A549 (cell line): Measurements from ENCODE around the gene SKP1. TPM values are rescaled to one million over a fixed set of nuclear protein-coding genes. Genes with fewer than 3 reads are reported as not detected.
A peak's percentile ranks its signal among the peaks of the same experiment; 100 is the strongest.

Source experiments
- ATAC-seq, 2 experiments: fragments of 200-7000 bp in 1 of 2; fragments of >200 bp in 1 of 2; cut with Nextera tagmentation in 1 of 2; cut with Tn5 transposase in 1 of 2; 3 replicates each; pipeline versions ENCODE4 v1.8.0 to v1.9.1; 2018 to 2020; ENCODE audit warnings: mild to moderate bottlenecking in 1 of 2, moderate library complexity in 1 of 2
- CTCF ChIA-PET: fragments of 300-600 bp; sonication (Branson Sonifier 250); formaldehyde crosslinking; extraction: SDS; loops from one replicate; lab custom pipeline; 2021; ENCODE audit warnings: antibody characterized with exemption, inconsistent platforms; lab: Yijun Ruan, JAX
- POLR2A ChIA-PET: fragments of 350-600 bp; formaldehyde crosslinking; extraction: SDS; loops from one replicate; lab custom pipeline; 2021; ENCODE audit warnings: antibody characterized with exemption, inconsistent platforms; lab: Yijun Ruan, JAX
- DNase-seq, 2 experiments: peaks; one replicate each; pipeline versions ENCODE4 v3.0.0 to v3.0.0-alpha.2; 2011 to 2016; ENCODE audit warnings: low read depth in 1 of 2, low spot score in 1 of 2
- FAIRE-seq: peaks from 2 replicates; lab custom pipeline; 2011; peaks lifted over from hg19 to GRCh38; lab: Jason Lieb, UNC
- H3K27ac ChIP-seq, 2 experiments: fragments of >200 bp; sonication (Bioruptor Twin); formaldehyde crosslinking; 3 replicates each; pipeline ENCODE4 v1.5.1; 2016 to 2017
- H3K4me1 ChIP-seq: fragments of >200 bp; sonication (Bioruptor Twin); formaldehyde crosslinking; 3 replicates; pipeline ENCODE4 v1.6.1; 2016
- H3K4me2 ChIP-seq: fragments of >200 bp; sonication (Bioruptor Twin); formaldehyde crosslinking; 3 replicates; pipeline ENCODE4 v1.6.1; 2016
- H3K4me3 ChIP-seq: fragments of >200 bp; sonication (Bioruptor Twin); formaldehyde crosslinking; 3 replicates; pipeline ENCODE4 v1.5.1; 2016
- H3K9me3 ChIP-seq: fragments of >200 bp; sonication (Bioruptor Twin); formaldehyde crosslinking; 3 replicates; pipeline ENCODE4 v1.6.1; 2016
- BHLHE40 ChIP-seq: IDR thresholded peaks from 2 replicates; pipeline ENCODE4 v1.6.1; 2012; ENCODE audit warnings: low read depth, low read length, inconsistent platforms
- CHD4 ChIP-seq: fragments of 200-600 bp; sonication (generic); IDR thresholded peaks from 2 replicates; pipeline ENCODE4 v1.6.1; 2016; ENCODE audit warnings: antibody characterized with exemption, mild to moderate bottlenecking, borderline replicate concordance
- EP300 ChIP-seq, 2 experiments: fragments of >200 bp; sonication (Bioruptor Twin); formaldehyde crosslinking; IDR thresholded peaks; 2 replicates in 1 of 2; 3 replicates in 1 of 2; pipeline ENCODE4 v1.6.1; 2016 to 2017
- ESRRA ChIP-seq: fragments of 150-350 bp; IDR thresholded peaks from 2 replicates; pipeline ENCODE4 v1.6.1; 2014; ENCODE audit warnings: mild to moderate bottlenecking, low read length, borderline replicate concordance
- FOXS1 ChIP-seq: fragments of 250-450 bp; sonication (Bioruptor Pico); IDR thresholded peaks from 2 replicates; pipeline ENCODE4 v1.5.0; 2020; ENCODE audit warnings: mild to moderate bottlenecking, moderate library complexity
- HEYL ChIP-seq: fragments of 250-450 bp; sonication (Bioruptor Pico); IDR thresholded peaks from 2 replicates; pipeline ENCODE4 v1.8.0; 2021; ENCODE audit warnings: mild to moderate bottlenecking, moderate library complexity
- HOXB13 ChIP-seq: fragments of 250-450 bp; sonication (Bioruptor Pico); IDR thresholded peaks from 2 replicates; pipeline ENCODE4 v1.5.0; 2020; ENCODE audit warnings: low read depth, mild to moderate bottlenecking, moderate library complexity
- JUN ChIP-seq, 2 experiments: fragments of >200 bp; sonication (Bioruptor Twin); formaldehyde crosslinking; IDR thresholded peaks; 2 replicates in 1 of 2; 3 replicates in 1 of 2; pipeline ENCODE4 v1.6.1; 2016 to 2017
- MAFK ChIP-seq: fragments of 450-650 bp; IDR thresholded peaks from 2 replicates; pipeline ENCODE4 v1.6.1; 2014; ENCODE audit not compliant: partially characterized antibody
- MYC ChIP-seq: IDR thresholded peaks from 2 replicates; pipeline ENCODE4 v1.6.1; 2012; ENCODE audit warnings: mild to moderate bottlenecking, inconsistent platforms, low read length, improper control_type of control experiment, borderline replicate concordance
- NR3C1 ChIP-seq: fragments of >200 bp; sonication (Bioruptor Twin); formaldehyde crosslinking; IDR thresholded peaks from 3 replicates; pipeline ENCODE4 v1.6.1; 2017
- POLR2AphosphoS2 ChIP-seq: conservative IDR thresholded peaks from 2 replicates; pipeline ENCODE4 v1.6.1; 2012; ENCODE audit warnings: low read length, improper control_type of control experiment, inconsistent platforms
- RFX5 ChIP-seq: fragments of 450-650 bp; IDR thresholded peaks from 2 replicates; pipeline ENCODE4 v1.7.1; 2014; ENCODE audit warnings: antibody characterized with exemption, mild to moderate bottlenecking, moderate library complexity
- SMC3 ChIP-seq: fragments of >200 bp; sonication (Bioruptor Twin); formaldehyde crosslinking; IDR thresholded peaks from 3 replicates; pipeline ENCODE4 v1.6.1; 2018; ENCODE audit warnings: inconsistent platforms
- TFCP2L1 ChIP-seq: fragments of 250-450 bp; sonication (Bioruptor Pico); IDR thresholded peaks from 2 replicates; pipeline ENCODE4 v1.5.0; 2021; ENCODE audit warnings: mild to moderate bottlenecking
- TP53 ChIP-seq: fragments of 250-450 bp; sonication (Bioruptor Pico); IDR thresholded peaks from 2 replicates; pipeline ENCODE4 v1.5.0; 2021; ENCODE audit warnings: mild to moderate bottlenecking, moderate library complexity
- ZNF302 ChIP-seq: fragments of 250-450 bp; sonication (Bioruptor Pico); IDR thresholded peaks from 2 replicates; pipeline ENCODE4 v1.9.0; 2021; ENCODE audit warnings: inconsistent platforms, mild to moderate bottlenecking, moderate library complexity
- ZSCAN20 ChIP-seq: fragments of 250-450 bp; sonication (Bioruptor Pico); IDR thresholded peaks from 2 replicates; pipeline ENCODE4 v1.8.0; 2022; ENCODE audit warnings: mild to moderate bottlenecking, moderate library complexity
- WGBS: methylation state at CpG from one replicate; pipeline ENCODE4 v1.1.6; 2017; ENCODE audit errors: missing lambda C conversion rate; 5-methylcytosine and 5-hydroxymethylcytosine counted together
- polyA plus RNA-seq, 4 experiments: library from polyadenylated mRNA; depleted of rRNA in 3 of 4; stranded (reverse); fragments of >200 nt; fragmentation: RNase III in 1 of 4; extraction: RNeasy Plus Mini Kit Qiagen cat#74134 plus additional on column Dnase treatment in 1 of 4; gene quantifications; 2 replicates in 3 of 4; 3 replicates in 1 of 4; pipeline ENCODE4 v1.2.3, GENCODE V29; 2011 to 2017
- TF ChIP-seq, protein P1 (sequence below): fragments of 150-350 bp; IDR thresholded peaks from 2 replicates; pipeline ENCODE4 v1.6.1; 2014; ENCODE audit warnings: low read depth, mild to moderate bottlenecking, low read length
- TF ChIP-seq, protein P2 (sequence below): IDR thresholded peaks from 2 replicates; pipeline ENCODE4 v1.6.1; 2012
- TF ChIP-seq, protein P3 (sequence below): fragments of 250-450 bp; sonication (Bioruptor Pico); IDR thresholded peaks from 2 replicates; pipeline ENCODE4 v1.5.0; 2021; ENCODE audit warnings: mild to moderate bottlenecking, moderate library complexity, borderline replicate concordance

SKP1 gene
- polyA plus RNA-seq, 2 of the 4 experiments (the other 2 are of a cell fraction), result 776 to 870 TPM

DNA sequence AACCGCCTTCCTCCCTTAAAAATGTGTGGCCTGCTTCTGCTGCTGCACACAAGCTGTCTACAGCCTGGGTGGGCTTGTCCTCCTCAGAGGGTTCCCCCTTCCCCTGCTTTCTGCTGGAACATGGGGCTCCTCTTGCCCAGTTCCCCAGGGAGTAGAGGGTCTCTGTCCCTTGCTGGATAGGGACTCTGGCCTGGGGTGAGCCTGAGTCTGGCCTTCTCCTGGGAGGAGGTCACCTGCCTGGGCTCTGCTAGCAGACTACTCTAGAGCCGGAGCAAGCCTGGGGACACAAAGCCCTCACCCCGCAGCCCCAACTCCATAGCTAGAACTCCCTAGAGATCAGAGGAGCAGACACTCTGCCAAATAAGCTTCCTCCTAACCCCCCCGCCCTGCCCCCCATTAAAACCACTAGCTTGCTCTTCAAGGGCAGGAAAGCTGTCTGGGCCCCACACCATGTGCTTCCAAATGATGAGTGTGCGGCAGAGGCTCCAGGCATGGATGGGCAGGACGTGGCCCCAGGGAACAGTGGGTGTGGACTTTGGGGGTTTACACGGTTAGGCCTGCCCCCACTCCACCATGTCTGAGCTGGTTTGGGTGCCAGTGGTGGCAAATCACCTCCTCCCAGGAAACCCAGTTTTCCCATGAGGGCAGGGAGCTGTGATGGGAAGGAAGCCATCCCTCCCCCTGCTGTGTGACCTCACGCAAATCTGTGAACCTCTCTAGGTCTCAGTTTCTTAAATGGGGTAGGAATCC, 52.3 kb downstream of the SKP1 start (continued):
- no peak for TF ChIP-seq CHD4
- TF ChIP-seq BHLHE40, result no peak
- no peak for TF ChIP-seq RFX5
- no peak for TF ChIP-seq HEYL (CRISPR knock-in tag)
- TF ChIP-seq, all 56 proteins: peak for 0

DNA sequence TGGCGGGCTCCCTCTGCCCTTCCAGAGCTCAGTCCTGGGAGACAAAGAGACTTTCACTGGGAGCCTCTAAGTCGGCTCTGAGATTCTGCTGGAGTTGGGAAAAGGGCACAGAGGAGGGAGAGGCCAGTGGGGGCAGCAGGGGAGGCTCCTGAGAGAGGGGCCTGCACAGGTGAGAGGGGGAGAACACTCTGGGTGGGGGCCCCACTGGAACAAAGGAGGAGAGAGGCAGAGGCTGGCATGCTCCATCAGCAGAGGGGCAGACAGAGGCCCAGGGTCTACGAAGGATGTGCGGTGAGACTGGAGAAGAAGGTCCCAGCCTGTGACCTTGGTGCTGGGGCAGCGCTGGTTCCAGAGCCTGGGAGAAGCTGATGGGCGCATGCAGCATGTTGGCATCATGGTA, 53.4 kb downstream of the SKP1 start:
- no peak overlapping the region for H3K27ac ChIP-seq
- 84% methylated on average over 6 of the region's 6 CpGs for WGBS
- H3K4me1 ChIP-seq, result peaks cover 18% of the 10 kb centered on the region
- H3K4me2 ChIP-seq, result no peak overlapping the region
- ATAC-seq, result no peak
- no peaks in the 10 kb centered on the region for H3K9me3 ChIP-seq
- CTCF ChIA-PET, result interaction anchor here (1.3 to 22.6 kb wide), 5 partner anchors 9 to 82 kb away, joined by 3 to 263 read pairs (median 8); partner anchors contain the start of gene TCF7
- POLR2A ChIA-PET, result no interaction called here
- TF ChIP-seq, protein P1, sequence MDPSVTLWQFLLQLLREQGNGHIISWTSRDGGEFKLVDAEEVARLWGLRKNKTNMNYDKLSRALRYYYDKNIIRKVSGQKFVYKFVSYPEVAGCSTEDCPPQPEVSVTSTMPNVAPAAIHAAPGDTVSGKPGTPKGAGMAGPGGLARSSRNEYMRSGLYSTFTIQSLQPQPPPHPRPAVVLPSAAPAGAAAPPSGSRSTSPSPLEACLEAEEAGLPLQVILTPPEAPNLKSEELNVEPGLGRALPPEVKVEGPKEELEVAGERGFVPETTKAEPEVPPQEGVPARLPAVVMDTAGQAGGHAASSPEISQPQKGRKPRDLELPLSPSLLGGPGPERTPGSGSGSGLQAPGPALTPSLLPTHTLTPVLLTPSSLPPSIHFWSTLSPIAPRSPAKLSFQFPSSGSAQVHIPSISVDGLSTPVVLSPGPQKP, result no peak
- no peak for FAIRE-seq
- no peak overlapping the region for H3K4me3 ChIP-seq
- no peak for DNase-seq

DNA sequence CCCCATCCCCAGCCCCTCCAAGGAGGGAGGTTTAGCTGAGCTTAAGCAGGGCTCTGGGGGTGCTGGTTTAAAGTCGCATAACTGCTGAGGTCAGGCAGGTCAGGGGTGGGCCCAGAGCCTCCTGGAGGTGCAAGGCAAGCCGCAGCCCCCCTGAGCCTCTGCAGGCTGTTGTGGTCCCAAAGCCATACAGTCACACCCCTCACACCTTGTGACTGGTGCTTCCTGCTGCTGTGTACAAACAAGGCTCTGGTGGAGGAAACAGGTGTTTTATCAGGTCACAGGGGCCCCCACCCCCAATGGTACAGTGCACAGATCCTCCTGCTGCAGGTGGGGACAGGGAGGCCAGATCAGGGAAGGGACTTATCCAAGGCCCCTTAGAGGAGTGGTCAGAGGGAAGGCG, 54.2 kb downstream of the SKP1 start:
- peaks cover 18% of the 10 kb centered on the region for H3K4me1 ChIP-seq
- 86% methylated on average over 1 of the region's 3 CpGs for WGBS
- DNase-seq, result no peak
- no peak overlapping the region for H3K4me2 ChIP-seq
- FAIRE-seq, result no peak
- POLR2A ChIA-PET, result no interaction called here
- no peak overlapping the region for H3K27ac ChIP-seq
- no peak overlapping the region for H3K4me3 ChIP-seq
- no peaks in the 10 kb centered on the region for H3K9me3 ChIP-seq
- CTCF ChIA-PET, result interaction anchor here (1.3 to 22.6 kb wide), 4 partner anchors 8 to 82 kb away, joined by 3 to 263 read pairs (median 54); partner anchors contain the start of gene TCF7
- no peak for ATAC-seq
- no peak for TF ChIP-seq HEYL (CRISPR knock-in tag)
- no peak for TF ChIP-seq CHD4
- no peak for TF ChIP-seq TP53 (CRISPR knock-in tag)

DNA sequence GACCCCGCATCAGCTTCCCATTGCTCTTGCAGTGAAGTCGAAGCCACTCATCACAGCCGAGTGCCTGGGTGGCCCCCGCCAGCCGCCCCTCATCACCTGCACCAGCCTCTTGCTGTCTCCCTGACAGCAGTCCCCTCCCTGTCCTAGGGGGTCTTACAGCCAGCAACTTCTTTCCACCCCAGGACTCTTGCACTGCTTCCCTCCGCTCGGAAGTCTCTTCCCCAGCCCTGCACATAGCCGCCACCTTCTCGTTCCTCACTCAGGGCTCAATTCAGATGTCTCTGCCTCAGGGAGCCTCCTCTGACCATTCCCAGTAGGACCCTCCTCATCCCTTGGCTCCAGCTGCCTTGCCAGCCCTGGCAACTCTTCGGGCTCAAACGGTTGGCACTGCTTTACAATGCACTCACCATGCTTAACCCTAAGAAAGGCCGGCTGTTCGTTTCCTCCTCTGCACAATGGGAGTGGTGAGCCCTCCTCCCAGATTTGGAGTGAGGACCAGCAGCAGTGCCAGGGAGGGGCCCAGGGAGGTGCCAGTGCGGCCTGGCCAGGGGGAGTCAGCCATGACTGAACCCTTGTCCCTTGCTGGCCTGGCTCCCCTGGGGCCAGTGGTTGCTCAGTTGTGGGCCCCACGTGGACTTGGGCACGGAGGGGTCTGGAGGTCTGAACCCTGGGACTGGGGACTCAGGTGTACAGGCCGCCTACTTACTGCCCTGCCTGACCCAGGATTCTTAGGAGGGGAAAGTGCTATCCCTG, 56.2 kb downstream of the SKP1 start:
- ChIA-PET CTCF (interaction anchor here (0.7 to 22.6 kb wide), 4 partner anchors 23 to 167 kb away, joined by 3 to 263 read pairs (median 51); no protein-coding TSS in a partner anchor), POLR2A (no interaction called here)
- Histone ChIP-seq H3K27ac (no peak overlapping the region), H3K4me1 (peaks cover 13% of the 10 kb centered on the region), H3K4me2 (no peak overlapping the region), H3K9me3 (no peaks in the 10 kb centered on the region), H3K4me3 (no peak overlapping the region)
- FAIRE-seq (no peak), DNase-seq (no peak), ATAC-seq (no peak)
- WGBS, result 91% methylated on average over 15 of the region's 17 CpGs
- TF ChIP-seq, protein P2, sequence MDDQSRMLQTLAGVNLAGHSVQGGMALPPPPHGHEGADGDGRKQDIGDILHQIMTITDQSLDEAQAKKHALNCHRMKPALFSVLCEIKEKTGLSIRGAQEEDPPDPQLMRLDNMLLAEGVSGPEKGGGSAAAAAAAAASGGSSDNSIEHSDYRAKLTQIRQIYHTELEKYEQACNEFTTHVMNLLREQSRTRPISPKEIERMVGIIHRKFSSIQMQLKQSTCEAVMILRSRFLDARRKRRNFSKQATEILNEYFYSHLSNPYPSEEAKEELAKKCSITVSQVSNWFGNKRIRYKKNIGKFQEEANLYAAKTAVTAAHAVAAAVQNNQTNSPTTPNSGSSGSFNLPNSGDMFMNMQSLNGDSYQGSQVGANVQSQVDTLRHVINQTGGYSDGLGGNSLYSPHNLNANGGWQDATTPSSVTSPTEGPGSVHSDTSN, result no peak
- TF ChIP-seq NR3C1 (no peak), POLR2AphosphoS2 (0 out of 2 replicates have a peak, but pooled peaks have one; percentile 4)

DNA sequence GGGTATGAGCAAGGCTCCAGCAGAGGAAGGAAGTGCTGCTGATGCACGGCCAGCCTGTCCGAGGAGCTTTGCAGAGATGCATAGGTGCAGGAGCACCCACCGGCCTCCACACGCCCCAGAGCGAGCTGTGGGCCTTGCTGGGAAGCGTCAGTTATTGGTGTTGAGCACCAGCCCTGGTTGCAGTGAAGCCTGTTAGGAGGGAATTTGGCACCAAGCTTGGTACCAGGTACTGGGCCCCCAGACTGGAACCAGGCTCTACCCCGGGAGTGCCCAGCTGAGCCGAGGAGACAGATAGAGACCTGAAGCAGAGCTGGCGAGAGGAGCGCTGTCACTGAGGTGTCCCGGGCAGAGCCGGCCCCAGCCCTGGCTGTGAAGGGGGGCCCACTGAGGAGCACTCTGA, 57.0 kb downstream of the SKP1 start:
- ChIA-PET POLR2A (no interaction called here), CTCF (interaction anchor here (0.9 to 22.6 kb wide), 2 partner anchors 24 to 80 kb away, joined by 3 to 263 read pairs; no protein-coding TSS in a partner anchor)
- 82% methylated on average over 9 of the region's 12 CpGs for WGBS
- DNase-seq (no peak), FAIRE-seq (no peak), ATAC-seq (no peak)
- Histone ChIP-seq H3K9me3 (no peaks in the 10 kb centered on the region), H3K4me3 (no peak overlapping the region), H3K4me1 (peaks cover 7% of the 10 kb centered on the region), H3K4me2 (no peak overlapping the region), H3K27ac (no peak overlapping the region)
- TF ChIP-seq ESRRA (no peak), HOXB13 (CRISPR knock-in tag) (no peak), CHD4 (no peak), EP300 (IDR thresholded peaks at IDR 0.05) (no peak), ZNF302 (CRISPR knock-in tag) (no peak), MYC (no peak), SMC3 (no peak), MAFK (no peak), FOXS1 (no peak), TFCP2L1 (CRISPR knock-in tag) (no peak), ZSCAN20 (CRISPR knock-in tag) (no peak), JUN (IDR thresholded peaks at IDR 0.05) (no peak)
- TF ChIP-seq, protein P3, sequence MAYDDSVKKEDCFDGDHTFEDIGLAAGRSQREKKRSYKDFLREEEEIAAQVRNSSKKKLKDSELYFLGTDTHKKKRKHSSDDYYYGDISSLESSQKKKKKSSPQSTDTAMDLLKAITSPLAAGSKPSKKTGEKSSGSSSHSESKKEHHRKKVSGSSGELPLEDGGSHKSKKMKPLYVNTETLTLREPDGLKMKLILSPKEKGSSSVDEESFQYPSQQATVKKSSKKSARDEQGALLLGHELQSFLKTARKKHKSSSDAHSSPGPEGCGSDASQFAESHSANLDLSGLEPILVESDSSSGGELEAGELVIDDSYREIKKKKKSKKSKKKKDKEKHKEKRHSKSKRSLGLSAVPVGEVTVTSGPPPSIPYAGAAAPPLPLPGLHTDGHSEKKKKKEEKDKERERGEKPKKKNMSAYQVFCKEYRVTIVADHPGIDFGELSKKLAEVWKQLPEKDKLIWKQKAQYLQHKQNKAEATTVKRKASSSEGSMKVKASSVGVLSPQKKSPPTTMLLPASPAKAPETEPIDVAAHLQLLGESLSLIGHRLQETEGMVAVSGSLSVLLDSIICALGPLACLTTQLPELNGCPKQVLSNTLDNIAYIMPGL (CRISPR knock-in tag), result no peak
